GM18508 (cell line): ENCODE measurements around the gene ATRN.
"Not testable (repeated sequence)": the region's sequence is repeated elsewhere in the genome, so short reads cannot be mapped to it uniquely, and the experiment has no call there.

ENCODE experiments used
- ATAC-seq: cut with Tn5 transposase; IDR thresholded peaks from one replicate; pipeline ENCODE4 v1.9.1; 2021; ENCODE audit warnings: moderate number of reproducible peaks; ENCODE audit not compliant: insufficient read depth, unreplicated experiment

The ATRN gene

GRCh38 chr20:3615171-3615840 lies 144.5 kb downstream of the ATRN start:
- not testable (repeated sequence) for ATAC-seq

- no peak for ATAC-seq
Observed at GRCh38 chr20:3616250-3616649, 145.4 kb downstream of the ATRN start.

GRCh38 chr20:3621111-3621510 lies 150.3 kb downstream of the ATRN start:
- no peak for ATAC-seq

- ATAC-seq = no peak
Observed at GRCh38 chr20:3622406-3622805, 151.6 kb downstream of the ATRN start.

- no peak for ATAC-seq
Observed at GRCh38 chr20:3627476-3627875, 156.7 kb downstream of the ATRN start.

GRCh38 chr20:3628502-3629314 lies 157.9 kb downstream of the ATRN start:
- ATAC-seq = no peak

GRCh38 chr20:3629893-3630292 lies 159.1 kb downstream of the ATRN start:
- ATAC-seq = no peak

GRCh38 chr20:3630429-3630828 lies 159.6 kb downstream of the ATRN start:
- ATAC-seq = no peak

GRCh38 chr20:3631534-3631933 lies 160.7 kb downstream of the ATRN start:
- no peak for ATAC-seq

GRCh38 chr20:3632311-3633004 lies 161.6 kb downstream of the ATRN start:
- ATAC-seq = no peak

GRCh38 chr20:3633913-3634478 lies 163.2 kb downstream of the ATRN start:
- no peak for ATAC-seq

- ATAC-seq = no peak
Observed at GRCh38 chr20:3635346-3635745, 164.5 kb downstream of the ATRN start.

- no peak for ATAC-seq
Observed at GRCh38 chr20:3640259-3640658, 169.4 kb downstream of the ATRN start.

GRCh38 chr20:3645309-3646066 lies 174.7 kb downstream of the ATRN start:
- ATAC-seq = no peak

- ATAC-seq = no peak
Observed at GRCh38 chr20:3646067-3646440, 175.2 kb downstream of the ATRN start.

GRCh38 chr20:3646651-3647050 lies 175.8 kb downstream of the ATRN start:
- no peak for ATAC-seq

GRCh38 chr20:3647473-3647872 lies 176.7 kb downstream of the ATRN start:
- no peak for ATAC-seq

GRCh38 chr20:3648951-3649350 lies 178.1 kb downstream of the ATRN start:
- ATAC-seq = no peak

GRCh38 chr20:3651204-3651962 lies 180.6 kb downstream of the ATRN start:
- no peak for ATAC-seq

- ATAC-seq = no peak
Observed at GRCh38 chr20:3652221-3652620, 181.4 kb downstream of the ATRN start.
